Mucosa of stomach (tissue), 1 donor: ENCODE data around the gene GNAI1.

Experiments
- H3K27me3 ChIP-seq: one replicate; pipeline ENCODE4 v1.7.0; 2013; ENCODE audit warnings: mild to moderate bottlenecking, low read length; ENCODE audit not compliant: control insufficient read depth, insufficient read depth
- H3K36me3 ChIP-seq: one replicate; pipeline ENCODE4 v1.7.0; 2013; ENCODE audit warnings: low read length; ENCODE audit not compliant: control insufficient read depth, insufficient read depth
- H3K4me1 ChIP-seq: one replicate; pipeline ENCODE4 v1.7.0; 2013; ENCODE audit warnings: mild to moderate bottlenecking, low read length; ENCODE audit not compliant: control insufficient read depth, insufficient read depth
- H3K4me3 ChIP-seq: one replicate; pipeline ENCODE4 v1.7.0; 2013; ENCODE audit warnings: low read length
- H3K9ac ChIP-seq: one replicate; pipeline ENCODE4 v1.7.0; 2013; ENCODE audit warnings: mild to moderate bottlenecking, low read length, moderate library complexity
- H3K9me3 ChIP-seq: one replicate; pipeline ENCODE4 v1.7.0; 2013; ENCODE audit warnings: mild to moderate bottlenecking, low read length, moderate library complexity; ENCODE audit not compliant: control insufficient read depth
- donor health status: Pancreatic carcinoma.

The GNAI1 gene

DNA sequence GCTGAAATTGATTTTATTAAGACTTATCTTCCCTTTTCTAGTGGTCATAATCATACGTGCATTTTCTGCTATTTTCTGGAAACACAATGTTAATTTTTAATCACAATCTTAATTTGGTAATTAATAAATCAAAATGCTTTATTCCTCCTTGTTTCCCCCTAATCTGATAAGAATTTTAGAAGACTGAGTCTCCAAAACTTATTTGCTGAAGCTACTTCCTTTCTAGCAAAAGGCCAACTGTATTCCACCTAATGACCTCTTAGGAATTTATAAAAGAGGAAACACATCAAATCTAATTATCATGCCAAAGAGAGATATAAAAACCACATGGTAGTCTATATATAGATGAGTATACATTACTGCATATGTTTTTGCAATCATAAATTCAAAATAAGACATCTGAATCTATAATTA is 140.6 kb downstream of the GNAI1 start:
- Histone ChIP-seq H3K9me3 (no peaks in the 10 kb centered on the region), H3K36me3 (no peaks in the 10 kb centered on the region), H3K4me3 (no peak overlapping the region), H3K4me1 (peaks cover 5% of the 10 kb centered on the region), H3K27me3 (no peaks in the 10 kb centered on the region), H3K9ac (no peak overlapping the region)
